H1 (cell line): ENCODE measurements around the gene ADGRL3. TPM values are rescaled to one million over a fixed set of nuclear protein-coding genes. Genes with fewer than 3 reads are reported as not detected.

Experiments
- CTCF ChIA-PET: fragments of 300-600 bp; sonication (Branson Sonifier 250); formaldehyde crosslinking; loops from one replicate; lab custom pipeline; 2021; ENCODE audit not compliant: partially characterized antibody; lab: Charles Lee
- POLR2A ChIA-PET: fragments of 300-600 bp; sonication (Branson Sonifier 250); formaldehyde crosslinking; loops from one replicate; lab custom pipeline; 2021; ENCODE audit warnings: inconsistent platforms; ENCODE audit not compliant: partially characterized antibody; lab: Charles Lee
- DNase-seq, 2 experiments: peaks; one replicate each; pipeline versions ENCODE4 v3.0.0 to v3.0.0-alpha.2; 2010 to 2022; ENCODE audit warnings: low spot score in 2 of 2, low read depth in 1 of 2, mixed read lengths in 1 of 2
- FAIRE-seq: peaks from 2 replicates; lab custom pipeline; 2011; peaks lifted over from hg19 to GRCh38; lab: Jason Lieb, UNC
- H2AFZ ChIP-seq: 2 replicates; pipeline ENCODE4 v1.8.1; 2012; ENCODE audit warnings: low read length, inconsistent platforms
- H2AK5ac ChIP-seq: 2 replicates; pipeline ENCODE4 v1.6.1; 2013; ENCODE audit warnings: low read depth, low read length
- H2BK120ac ChIP-seq: replicated peaks from 2 replicates; pipeline ENCODE3; 2013; ENCODE audit warnings: low read depth, low read length, inconsistent platforms
- H2BK12ac ChIP-seq: 2 replicates; pipeline ENCODE4 v1.6.1; 2013; ENCODE audit warnings: low read depth, low read length
- H2BK15ac ChIP-seq: 2 replicates; pipeline ENCODE4 v1.6.1; 2013; ENCODE audit warnings: low read length
- H2BK20ac ChIP-seq: 2 replicates; pipeline ENCODE4 v1.6.1; 2013; ENCODE audit warnings: low read length
- H2BK5ac ChIP-seq: 2 replicates; pipeline ENCODE4 v1.6.1; 2013; ENCODE audit warnings: low read depth, low read length
- H3K14ac ChIP-seq: 2 replicates; pipeline ENCODE4 v1.6.1; 2013; ENCODE audit warnings: inconsistent platforms; ENCODE audit not compliant: insufficient read length
- H3K18ac ChIP-seq: 2 replicates; pipeline ENCODE4 v1.6.1; 2013; ENCODE audit warnings: low read length; ENCODE audit errors: extremely low read depth
- H3K23ac ChIP-seq: 2 replicates; pipeline ENCODE4 v1.6.1; 2013; ENCODE audit warnings: inconsistent platforms; ENCODE audit not compliant: insufficient read length
- H3K23me2 ChIP-seq: 2 replicates; pipeline ENCODE4 v1.6.1; 2013; ENCODE audit warnings: low read depth, low read length
- H3K27ac ChIP-seq: 2 replicates; pipeline ENCODE4 v1.6.1; 2011; ENCODE audit warnings: low read depth, low read length, inconsistent platforms
- H3K27me3 ChIP-seq, 4 experiments: replicated peaks in 1 of 4; 1 replicate in 1 of 4; 2 replicates in 3 of 4; pipeline versions ENCODE4 v1.6.1 to v1.8.1; 2011 to 2013; ENCODE audit warnings: low read length in 3 of 4, mild to moderate bottlenecking in 3 of 4, inconsistent platforms in 2 of 4, mixed read lengths in 2 of 4, moderate library complexity in 1 of 4; ENCODE audit not compliant: control insufficient read depth in 3 of 4, insufficient read depth in 3 of 4; ENCODE audit errors: extremely low read depth in 1 of 4
- H3K36me3 ChIP-seq, 4 experiments: 2 replicates each; pipeline versions ENCODE4 v1.6.1 to v1.8.1; 2011 to 2013; ENCODE audit warnings: mild to moderate bottlenecking in 4 of 4, low read length in 3 of 4, moderate library complexity in 2 of 4, control low read depth in 1 of 4, inconsistent platforms in 1 of 4; ENCODE audit not compliant: insufficient read depth in 4 of 4, control insufficient read depth in 2 of 4
- H3K4ac ChIP-seq: replicated peaks from 2 replicates; pipeline ENCODE3; 2013; ENCODE audit warnings: low read length, low read depth, mixed read lengths, inconsistent platforms; ENCODE audit not compliant: insufficient read length
- H3K4me1 ChIP-seq, 4 experiments: replicated peaks in 1 of 4; 1 replicate in 1 of 4; 2 replicates in 3 of 4; pipeline versions ENCODE4 v1.6.1 to v1.8.1; 2011 to 2013; ENCODE audit warnings: low read length in 3 of 4, inconsistent platforms in 2 of 4, mixed read lengths in 1 of 4; ENCODE audit not compliant: insufficient read depth in 4 of 4, control insufficient read depth in 3 of 4
- H3K4me2 ChIP-seq, 2 experiments: 2 replicates each; pipeline versions ENCODE4 v1.6.1 to v1.8.1; 2011 to 2013; ENCODE audit warnings: low read depth in 2 of 2, low read length in 2 of 2, control low read depth in 1 of 2, inconsistent platforms in 1 of 2, mild to moderate bottlenecking in 1 of 2; ENCODE audit not compliant: insufficient read depth in 1 of 2
- H3K4me3 ChIP-seq, 4 experiments: fragments of 200-600, 300-600 bp in 1 of 4; sonication (generic), shearing (Covaris generic), sonication (Bioruptor Twin) in 1 of 4; 2 replicates each; pipeline versions ENCODE4 v1.5.1 to v1.8.1; 2011 to 2016; ENCODE audit warnings: low read length in 4 of 4, low read depth in 3 of 4, control low read depth in 2 of 4, inconsistent platforms in 2 of 4, mild to moderate bottlenecking in 2 of 4, mixed read lengths in 1 of 4, moderate library complexity in 1 of 4; ENCODE audit not compliant: insufficient read depth in 2 of 4; ENCODE audit errors: extremely low read depth in 1 of 4
- H3K56ac ChIP-seq: replicated peaks from 2 replicates; pipeline ENCODE3; 2013; ENCODE audit warnings: low read depth, mild to moderate bottlenecking, mixed read lengths, low read length, inconsistent platforms; ENCODE audit not compliant: insufficient read length
- H3K79me1 ChIP-seq: 2 replicates; pipeline ENCODE4 v1.6.1; 2013; ENCODE audit warnings: low read depth, low read length, control low read depth
- H3K79me2 ChIP-seq, 2 experiments: 2 replicates each; pipeline versions ENCODE4 v1.6.1 to v1.8.1; 2012 to 2013; ENCODE audit warnings: low read length in 2 of 2, mild to moderate bottlenecking in 2 of 2, inconsistent platforms in 1 of 2; ENCODE audit not compliant: insufficient read depth in 2 of 2, control insufficient read depth in 1 of 2
- H3K9ac ChIP-seq, 4 experiments: replicated peaks in 1 of 4; 1 replicate in 1 of 4; 2 replicates in 3 of 4; pipeline versions ENCODE4 v1.6.1 to v1.8.1; 2011 to 2013; ENCODE audit warnings: low read depth in 3 of 4, low read length in 3 of 4, control low read depth in 2 of 4, mild to moderate bottlenecking in 2 of 4, moderate library complexity in 2 of 4, inconsistent platforms in 1 of 4; ENCODE audit errors: extremely low read depth in 1 of 4
- H3K9me3 ChIP-seq, 2 experiments: 2 replicates each; pipeline versions ENCODE4 v1.6.1 to v1.8.1; 2012 to 2013; ENCODE audit warnings: mild to moderate bottlenecking in 2 of 2, moderate library complexity in 2 of 2, control low read depth in 1 of 2, inconsistent platforms in 1 of 2, low read depth in 1 of 2, low read length in 1 of 2, mixed read lengths in 1 of 2; ENCODE audit not compliant: insufficient read depth in 2 of 2
- H4K20me1 ChIP-seq, 2 experiments: replicated peaks in 1 of 2; 2 replicates each; pipeline versions ENCODE3 to v1.8.1; 2011 to 2013; ENCODE audit warnings: inconsistent platforms in 2 of 2, low read length in 2 of 2, mild to moderate bottlenecking in 1 of 2; ENCODE audit not compliant: insufficient read depth in 2 of 2, control insufficient read depth in 1 of 2
- H4K5ac ChIP-seq: 2 replicates; pipeline ENCODE4 v1.6.1; 2013; ENCODE audit warnings: low read length, low read depth, mixed read lengths, inconsistent platforms; ENCODE audit not compliant: insufficient read length
- H4K8ac ChIP-seq: 2 replicates; pipeline ENCODE4 v1.8.0; 2013; ENCODE audit warnings: mild to moderate bottlenecking, moderate library complexity, low read length, inconsistent platforms; ENCODE audit not compliant: insufficient read depth; ENCODE audit errors: extremely low read depth
- H4K91ac ChIP-seq: replicated peaks from 2 replicates; pipeline ENCODE3; 2013; ENCODE audit warnings: low read length, mixed read lengths, inconsistent platforms; ENCODE audit not compliant: insufficient read length
- ASH2L ChIP-seq: fragments of 200-600, 300-600 bp; sonication (generic); IDR thresholded peaks from one replicate; pipeline ENCODE4 v1.7.1; 2017; ENCODE audit warnings: low read length
- BCL11A ChIP-seq, 2 experiments: IDR thresholded peaks; one replicate each; pipeline ENCODE4 v1.6.1; 2011; ENCODE audit warnings: low read depth in 2 of 2, low read length in 2 of 2, mild to moderate bottlenecking in 2 of 2
- CBX5 ChIP-seq: fragments of 300-800, 300-1000 bp; sonication (generic); IDR thresholded peaks from 2 replicates; pipeline ENCODE4 v1.7.1; 2016; ENCODE audit warnings: antibody characterized with exemption, low read length, low read depth
- CBX8 ChIP-seq: fragments of 300-800, 300-1000 bp; sonication (generic); IDR thresholded peaks from 2 replicates; pipeline ENCODE4 v1.7.1; 2016; ENCODE audit warnings: low read depth, low read length, borderline replicate concordance
- CREB1 ChIP-seq: IDR thresholded peaks from 2 replicates; pipeline ENCODE4 v1.6.1; 2012; ENCODE audit warnings: inconsistent platforms
- KDM5A ChIP-seq: fragments of 200-600 bp; IDR thresholded peaks from 2 replicates; pipeline ENCODE4 v1.7.1; 2012; ENCODE audit warnings: mild to moderate bottlenecking, low read length, inconsistent platforms, mixed read lengths
- NRF1 ChIP-seq: IDR thresholded peaks from 2 replicates; pipeline ENCODE4 v1.6.1; 2011; ENCODE audit warnings: mild to moderate bottlenecking, low read depth, low read length, improper control_type of control experiment
- POLR2A ChIP-seq, 2 experiments: IDR thresholded peaks; 1 replicate in 1 of 2; 2 replicates in 1 of 2; pipeline ENCODE4 v1.6.1; 2011; ENCODE audit warnings: low read depth in 2 of 2, low read length in 2 of 2, mild to moderate bottlenecking in 2 of 2; ENCODE audit errors: control extremely low read depth in 1 of 2
- RBBP5 ChIP-seq: IDR thresholded peaks from 2 replicates; pipeline ENCODE4 v1.7.1; 2012; ENCODE audit warnings: low read depth, mild to moderate bottlenecking, inconsistent platforms, low read length, moderate library complexity, borderline replicate concordance
- RFX5 ChIP-seq: IDR thresholded peaks from 2 replicates; pipeline ENCODE4 v1.6.1; 2011; ENCODE audit warnings: low read depth, low read length, improper control_type of control experiment, borderline replicate concordance
- SAP30 ChIP-seq: fragments of 300-600 bp; sonication (generic); IDR thresholded peaks from 2 replicates; pipeline ENCODE4 v1.7.1; 2012; ENCODE audit warnings: low read length, moderate library complexity, mild to moderate bottlenecking, inconsistent platforms; ENCODE audit not compliant: insufficient read depth, insufficient replicate concordance
- SIX5 ChIP-seq: IDR thresholded peaks from 2 replicates; pipeline ENCODE4 v1.6.1; 2011; ENCODE audit warnings: mild to moderate bottlenecking, low read depth, low read length
- WGBS, 2 experiments: shearing (Covaris generic) in 1 of 2; methylation state at CpG; one replicate each; pipeline versions ENCODE4 v1.1.6 to v1.1.7; 2013 to 2015; ENCODE audit warnings: low lambda C conversion rate in 2 of 2, mixed read lengths in 2 of 2, inconsistent platforms in 1 of 2, low coverage in 1 of 2, missing lambda C conversion rate in 1 of 2; ENCODE audit not compliant: insufficient replicate concordance in 2 of 2, insufficient coverage in 1 of 2, insufficient read length in 1 of 2; ENCODE audit errors: extremely low coverage in 1 of 2, missing lambda C conversion rate in 1 of 2; 5-methylcytosine and 5-hydroxymethylcytosine counted together
- polyA plus RNA-seq, 7 experiments: library from polyadenylated mRNA; depleted of rRNA in 3 of 7; stranded (reverse) in 5 of 7; unstranded in 2 of 7; fragments of >200 nt in 5 of 7; fragments of 200-250 nt in 2 of 7; gene quantifications; 1 replicate in 5 of 7; 2 replicates in 1 of 7; 4 replicates in 1 of 7; pipeline versions ENCODE4 v1.2.1 to v1.2.3, GENCODE V29; 2011 to 2013; ENCODE audit warnings: missing spikeins in 2 of 7, mixed read lengths in 2 of 7
- total RNA-seq: library from RNA; stranded (reverse); fragmentation: NEBNext Ultra II Directional; extraction: Animal tissue kit (Norgen Biotek cat#: 25700); gene quantifications from 2 replicates; pipeline ENCODE4 v1.2.1, GENCODE V29; 2021
- TF ChIP-seq, protein P1 (sequence below), 3 experiments: IDR thresholded peaks; 1 replicate in 2 of 3; 2 replicates in 1 of 3; pipeline versions ENCODE4 v1.5.1 to v1.6.1; 2011; ENCODE audit warnings: low read length in 3 of 3, mild to moderate bottlenecking in 3 of 3, inconsistent platforms in 2 of 3, low read depth in 1 of 3, moderate library complexity in 1 of 3; ENCODE audit not compliant: insufficient read depth in 1 of 3; ENCODE audit errors: control extremely low read depth in 1 of 3

The ADGRL3 gene
- total and polyA plus RNA-seq, 2 of the 8 experiments (the other 6 are each of a cell fraction or from before 2014, with no cell fraction given): 6.6 to 13.0 TPM

DNA sequence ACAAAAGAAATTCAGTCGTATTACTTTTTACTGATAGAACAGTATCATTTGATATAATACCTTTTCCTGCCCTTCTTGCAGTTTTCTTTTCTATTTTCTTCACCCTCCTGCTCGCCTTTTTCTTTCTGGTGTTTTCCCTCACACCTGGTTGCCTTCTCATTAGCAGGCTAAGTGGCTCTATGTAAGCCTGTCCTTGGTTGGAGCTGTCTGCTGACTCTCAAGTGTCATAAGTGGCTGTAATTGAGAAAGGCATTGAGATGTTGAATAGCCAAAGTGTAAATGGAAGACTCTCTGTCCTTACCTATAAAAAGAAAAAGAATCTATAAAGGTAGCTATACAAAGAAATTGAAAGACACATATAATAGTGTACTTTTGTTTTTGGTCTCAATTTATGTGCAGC, 180.7 kb downstream of the ADGRL3 start:
- no peak overlapping the region for H3K27ac ChIP-seq
- DNase-seq: no peak
- TF ChIP-seq POLR2A (IDR thresholded peaks at IDR 0.05; ENCODE audit: control extremely low read depth in 1 of 2, low read depth in 2 of 2, low read length in 2 of 2) (no peak), BCL11A (IDR thresholded peaks at IDR 0.05; ENCODE audit: low read depth in 2 of 2, low read length in 2 of 2) (no peak), SIX5 (no peak), NRF1 (no peak), CBX8 (no peak), RFX5 (no peak), CREB1 (no peak), ASH2L (no peak), RBBP5 (no peak), KDM5A (no peak), CBX5 (no peak), SAP30 (no peak)
- TF ChIP-seq, protein P1, sequence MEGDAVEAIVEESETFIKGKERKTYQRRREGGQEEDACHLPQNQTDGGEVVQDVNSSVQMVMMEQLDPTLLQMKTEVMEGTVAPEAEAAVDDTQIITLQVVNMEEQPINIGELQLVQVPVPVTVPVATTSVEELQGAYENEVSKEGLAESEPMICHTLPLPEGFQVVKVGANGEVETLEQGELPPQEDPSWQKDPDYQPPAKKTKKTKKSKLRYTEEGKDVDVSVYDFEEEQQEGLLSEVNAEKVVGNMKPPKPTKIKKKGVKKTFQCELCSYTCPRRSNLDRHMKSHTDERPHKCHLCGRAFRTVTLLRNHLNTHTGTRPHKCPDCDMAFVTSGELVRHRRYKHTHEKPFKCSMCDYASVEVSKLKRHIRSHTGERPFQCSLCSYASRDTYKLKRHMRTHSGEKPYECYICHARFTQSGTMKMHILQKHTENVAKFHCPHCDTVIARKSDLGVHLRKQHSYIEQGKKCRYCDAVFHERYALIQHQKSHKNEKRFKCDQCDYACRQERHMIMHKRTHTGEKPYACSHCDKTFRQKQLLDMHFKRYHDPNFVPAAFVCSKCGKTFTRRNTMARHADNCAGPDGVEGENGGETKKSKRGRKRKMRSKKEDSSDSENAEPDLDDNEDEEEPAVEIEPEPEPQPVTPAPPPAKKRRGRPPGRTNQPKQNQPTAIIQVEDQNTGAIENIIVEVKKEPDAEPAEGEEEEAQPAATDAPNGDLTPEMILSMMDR (IDR thresholded peaks at IDR 0.05; ENCODE audit: control extremely low read depth in 1 of 3, insufficient read depth in 1 of 3, low read depth in 1 of 3, low read length in 3 of 3): no peak

More for the DNA sequence above, 180.7 kb downstream of the ADGRL3 start:
- H3K9ac ChIP-seq: no peak overlapping the region
- H3K4me3 ChIP-seq: no peak overlapping the region
- no peak overlapping the region for H3K4ac ChIP-seq
- H4K8ac ChIP-seq: no peak overlapping the region
- H3K4me2 ChIP-seq: no peak overlapping the region
- H4K20me1 ChIP-seq: no peaks in the 10 kb centered on the region
- no peaks in the 10 kb centered on the region for H3K79me1 ChIP-seq
- no peak overlapping the region for H2BK5ac ChIP-seq
- H3K4me1 ChIP-seq: peaks cover 0 to 5% (median 2%) of the 10 kb centered on the region in 4 experiments; a peak in 3 of 7 replicates
- no peak overlapping the region for H2BK15ac ChIP-seq
- POLR2A ChIA-PET: no interaction called here
- no peak overlapping the region for H3K23ac ChIP-seq
- no peaks in the 10 kb centered on the region; a peak in 1 of 8 replicates for H3K36me3 ChIP-seq
- H2BK120ac ChIP-seq: no peak overlapping the region
- H2BK12ac ChIP-seq: no peak overlapping the region
- no peak overlapping the region for H3K14ac ChIP-seq
- no peak overlapping the region for H3K18ac ChIP-seq
- no peaks in the 10 kb centered on the region for H3K9me3 ChIP-seq
- no peaks in the 10 kb centered on the region for H3K23me2 ChIP-seq
- H4K5ac ChIP-seq: no peak overlapping the region
- no peak overlapping the region for H2AK5ac ChIP-seq
- no peaks in the 10 kb centered on the region for H3K27me3 ChIP-seq
- CTCF ChIA-PET: interaction anchor here (0.7 kb wide), 1 partner anchor 18 kb away, joined by 4 read pairs; no protein-coding TSS in a partner anchor
- no peak overlapping the region for H2AFZ ChIP-seq
- peak; percentile 52 for FAIRE-seq
- peaks cover 0 to 10% of the 10 kb centered on the region in 2 experiments; a peak in 1 of 4 replicates for H3K79me2 ChIP-seq
- H4K91ac ChIP-seq: no peak overlapping the region
- WGBS, 2 experiments: 61% methylated on average over 2 of the region's 2 CpGs; no CpG with 5 or more reads in 1 of the 2 experiments
- no peak overlapping the region for H2BK20ac ChIP-seq
- H3K56ac ChIP-seq: no peak overlapping the region
